Vagina (tissue), 2 donors: Measurements from ENCODE around the gene CPM.

Experiments used
- POLR2A ChIP-seq, 2 donors: fragments of 450-650 bp; IDR thresholded peaks; one replicate each; pipeline ENCODE4 v1.6.1; 2017; ENCODE audit warnings: antibody characterized with exemption in 2 of 2, mild to moderate bottlenecking in 2 of 2, moderate library complexity in 2 of 2
- POLR2AphosphoS5 ChIP-seq, 2 donors: sonication (generic); formaldehyde crosslinking; IDR thresholded peaks; one replicate each; pipeline ENCODE4 v1.9.0; 2017; ENCODE audit warnings: antibody characterized with exemption in 2 of 2, mild to moderate bottlenecking in 2 of 2, low read depth in 1 of 2; ENCODE audit not compliant: insufficient read depth in 1 of 2
- TF ChIP-seq, protein P1 (sequence below), 3 experiments: fragments of 450-650 bp in 2 of 3; fragments of 200-600 bp in 1 of 3; sonication (generic) in 1 of 3; IDR thresholded peaks; one replicate each; pipeline ENCODE4 v1.5.1; 2017 to 2019; ENCODE audit warnings: antibody characterized with exemption in 3 of 3, mild to moderate bottlenecking in 2 of 3, moderate library complexity in 2 of 3

DNA sequence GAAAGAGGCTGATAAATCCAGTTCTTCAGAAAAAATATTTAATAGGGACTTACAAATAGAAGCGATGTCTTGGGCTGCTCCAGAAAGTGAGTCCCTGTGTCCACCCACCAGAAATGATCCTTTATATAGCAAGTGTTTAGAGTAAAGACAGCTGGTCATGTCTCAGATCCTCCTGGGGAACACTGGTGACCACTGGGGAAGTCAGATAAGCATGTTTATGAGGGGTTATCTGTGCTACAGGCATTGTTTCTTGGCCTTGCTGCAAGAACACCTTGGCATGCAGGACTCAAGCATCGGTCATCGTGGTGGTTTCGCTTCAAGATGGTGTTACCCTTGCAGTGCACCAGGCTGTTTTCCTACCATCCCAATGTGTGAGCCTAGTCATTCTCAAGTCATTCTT lies 27.2 kb downstream of the CPM start:
- TF ChIP-seq, protein P1, sequence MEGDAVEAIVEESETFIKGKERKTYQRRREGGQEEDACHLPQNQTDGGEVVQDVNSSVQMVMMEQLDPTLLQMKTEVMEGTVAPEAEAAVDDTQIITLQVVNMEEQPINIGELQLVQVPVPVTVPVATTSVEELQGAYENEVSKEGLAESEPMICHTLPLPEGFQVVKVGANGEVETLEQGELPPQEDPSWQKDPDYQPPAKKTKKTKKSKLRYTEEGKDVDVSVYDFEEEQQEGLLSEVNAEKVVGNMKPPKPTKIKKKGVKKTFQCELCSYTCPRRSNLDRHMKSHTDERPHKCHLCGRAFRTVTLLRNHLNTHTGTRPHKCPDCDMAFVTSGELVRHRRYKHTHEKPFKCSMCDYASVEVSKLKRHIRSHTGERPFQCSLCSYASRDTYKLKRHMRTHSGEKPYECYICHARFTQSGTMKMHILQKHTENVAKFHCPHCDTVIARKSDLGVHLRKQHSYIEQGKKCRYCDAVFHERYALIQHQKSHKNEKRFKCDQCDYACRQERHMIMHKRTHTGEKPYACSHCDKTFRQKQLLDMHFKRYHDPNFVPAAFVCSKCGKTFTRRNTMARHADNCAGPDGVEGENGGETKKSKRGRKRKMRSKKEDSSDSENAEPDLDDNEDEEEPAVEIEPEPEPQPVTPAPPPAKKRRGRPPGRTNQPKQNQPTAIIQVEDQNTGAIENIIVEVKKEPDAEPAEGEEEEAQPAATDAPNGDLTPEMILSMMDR (IDR thresholded peaks at IDR 0.05), result no peak
- TF ChIP-seq POLR2AphosphoS5 (IDR thresholded peaks at IDR 0.05; ENCODE audit: insufficient read depth in 1 of 2, low read depth in 1 of 2) (no peak), POLR2A (IDR thresholded peaks at IDR 0.05) (no peak)
